K562 (cell line): Measurements from ENCODE around the gene HCCS. TPM values are rescaled to one million over a fixed set of nuclear protein-coding genes. Genes with fewer than 3 reads are reported as not detected.
A peak's percentile ranks its signal among the peaks of the same experiment; 100 is the strongest.

Experiments
- ATAC-seq: fragments of 200-7000 bp; cut with Tn5 transposase; 3 replicates; pipeline ENCODE4 v1.9.1; 2020; ENCODE audit warnings: moderate library complexity
- BruUV-seq: library from RNA; stranded (reverse); fragments of 400-500 nt; replicated peaks from 2 replicates; lab custom pipeline; 2021; lab: Mats Ljungman, UMichigan
- CTCF ChIA-PET: fragments of 300-600 bp; formaldehyde crosslinking; extraction: SDS; loops from one replicate; lab custom pipeline; 2021; ENCODE audit warnings: low intra/inter-chr PET ratio; lab: Yijun Ruan, JAX
- POLR2A ChIA-PET: fragments of 300-600, 350-650 bp; sonication (Branson Sonifier 250); formaldehyde crosslinking; extraction: SDS; loops from one replicate; lab custom pipeline; 2021; ENCODE audit warnings: antibody characterized with exemption, inconsistent platforms; lab: Yijun Ruan, JAX
- DNase-seq, 4 experiments: peaks; one replicate each; pipeline versions ENCODE4 v3.0.0 to v3.0.0-alpha.2; 2011 to 2018; ENCODE audit warnings: low spot score in 3 of 4, mixed read lengths in 3 of 4; ENCODE audit errors: extremely low read depth in 1 of 4
- FAIRE-seq: peaks from 2 replicates; lab custom pipeline; 2011; peaks lifted over from hg19 to GRCh38; lab: Jason Lieb, UNC
- H2AFZ ChIP-seq: 2 replicates; pipeline ENCODE4 v1.6.0; 2011; ENCODE audit warnings: low read depth, low read length, control low read depth, inconsistent platforms
- H3K27ac ChIP-seq: fragments of 200-600 bp; 3 replicates; pipeline ENCODE4 v1.8.0; 2011; ENCODE audit warnings: low read depth, mild to moderate bottlenecking, control low read depth, inconsistent platforms, low read length, moderate library complexity, mixed read lengths; ENCODE audit errors: extremely low read depth
- H3K27me3 ChIP-seq, 2 experiments: fragments of 300-600 bp in 1 of 2; 2 replicates in 1 of 2; 3 replicates in 1 of 2; pipeline versions ENCODE4 v1.6.0 to v1.8.0; 2011; ENCODE audit warnings: inconsistent platforms in 2 of 2, low read length in 2 of 2, mild to moderate bottlenecking in 1 of 2, mixed read lengths in 1 of 2, moderate library complexity in 1 of 2; ENCODE audit not compliant: control insufficient read depth in 2 of 2, insufficient read depth in 2 of 2
- H3K36me3 ChIP-seq: fragments of 300-600 bp; 3 replicates; pipeline ENCODE4 v1.8.0; 2011; ENCODE audit warnings: mild to moderate bottlenecking, low read length, inconsistent platforms; ENCODE audit not compliant: control insufficient read depth, insufficient read depth
- H3K4me1 ChIP-seq, 2 experiments: fragments of 200-600 bp in 1 of 2; replicated peaks in 1 of 2; 2 replicates in 1 of 2; 3 replicates in 1 of 2; pipeline versions ENCODE4 v1.5.1 to v1.8.0; 2011; ENCODE audit warnings: inconsistent platforms in 2 of 2, low read length in 2 of 2, mild to moderate bottlenecking in 1 of 2, mixed read lengths in 1 of 2, moderate library complexity in 1 of 2; ENCODE audit not compliant: control insufficient read depth in 2 of 2, insufficient read depth in 2 of 2
- H3K4me2 ChIP-seq: 2 replicates; pipeline ENCODE4 v1.6.1; 2011; ENCODE audit warnings: low read length, control low read depth, inconsistent platforms, mixed read lengths; ENCODE audit not compliant: insufficient read depth
- H3K4me3 ChIP-seq: fragments of 200-600 bp; sonication (generic), shearing (Covaris generic); 2 replicates; pipeline ENCODE4 v1.5.1; 2016; ENCODE audit warnings: control low read depth, inconsistent platforms
- H3K79me2 ChIP-seq: fragments of 200-600 bp; 3 replicates; pipeline ENCODE4 v1.8.0; 2011; ENCODE audit warnings: low read length, inconsistent platforms; ENCODE audit not compliant: control insufficient read depth, insufficient read depth
- H3K9ac ChIP-seq, 2 experiments: 2 replicates each; pipeline versions ENCODE4 v1.6.0 to v1.6.1; 2011; ENCODE audit warnings: low read depth in 2 of 2, low read length in 2 of 2, control low read depth in 1 of 2, inconsistent platforms in 1 of 2, mild to moderate bottlenecking in 1 of 2, mixed read lengths in 1 of 2; ENCODE audit not compliant: insufficient read depth in 1 of 2
- H3K9me1 ChIP-seq: one replicate; pipeline ENCODE4 v1.6.0; 2011; ENCODE audit warnings: inconsistent platforms, mild to moderate bottlenecking, low read length, moderate library complexity; ENCODE audit not compliant: control insufficient read depth, insufficient read depth
- H3K9me3 ChIP-seq: replicated peaks from 2 replicates; pipeline ENCODE4 v1.5.1; 2011; ENCODE audit warnings: low read depth, low read length, inconsistent platforms; ENCODE audit not compliant: control insufficient read depth, insufficient read depth
- H4K20me1 ChIP-seq: replicated peaks from 2 replicates; pipeline ENCODE4 v1.6.1; 2011; ENCODE audit warnings: low read length, inconsistent platforms, mixed read lengths; ENCODE audit not compliant: control insufficient read depth, insufficient read depth
- CBFB ChIP-seq: sonication (generic); formaldehyde crosslinking; IDR thresholded peaks from 2 replicates; pipeline ENCODE4 v1.4.0; 2020; ENCODE audit warnings: mild to moderate bottlenecking, missing genetic modification reagents
- POLR2G ChIP-seq: fragments of 200-400 bp; formaldehyde crosslinking; IDR thresholded peaks from 2 replicates; pipeline ENCODE4 v1.6.1; 2017; ENCODE audit warnings: low read depth, mild to moderate bottlenecking, antibody characterized with exemption, low read length, moderate library complexity
- WGBS: fragments of 100-300 bp; shearing (Covaris generic); methylation state at CpG from one replicate; pipeline ENCODE4 v1.1.6; 2016; ENCODE audit warnings: low coverage, mixed read lengths; ENCODE audit not compliant: insufficient coverage; ENCODE audit errors: missing lambda C conversion rate; 5-methylcytosine and 5-hydroxymethylcytosine counted together
- in situ Hi-C: fragments of 300-500 bp; cut with MboI; formaldehyde crosslinking; loops from 4 replicates; pipeline ENCODE4 v1.15.0; 2018; ENCODE audit warnings: inconsistent platforms, mixed read lengths
- intact Hi-C: fragments of 100-400 bp; cut with micrococcal nuclease; formaldehyde crosslinking; loops from 2 replicates; pipeline ENCODE4 v1.14.2; 2022
- polyA plus RNA-seq, 8 experiments: library from polyadenylated mRNA; depleted of rRNA in 4 of 8; stranded (reverse) in 5 of 8; unstranded in 3 of 8; fragments of >200 nt; fragmentation: Nextera tagmentation in 2 of 8; fragmentation: Illumina TruSeq in 1 of 8; extraction: Ambion mirVana in 2 of 8; extraction: Trizol in 1 of 8; gene quantifications; 2 replicates each; pipeline versions ENCODE4 v1.2.1 to v1.2.3, GENCODE V29; 2011 to 2014; ENCODE audit warnings: inconsistent platforms in 1 of 8, missing spikeins in 1 of 8
- total RNA-seq, 7 experiments: library from RNA; depleted of rRNA in 6 of 7; stranded (reverse); fragments of >200 nt in 6 of 7; fragmentation: Illumina TruSeq in 2 of 7; extraction: Trizol in 2 of 7; gene quantifications; 2 replicates each; pipeline versions ENCODE4 v1.2.1 to v1.2.3, GENCODE V29; 2011 to 2021; ENCODE audit warnings: low replicate concordance in 1 of 7

The HCCS gene
- total and polyA plus RNA-seq, 9 of the 15 experiments (the other 6 are each of a cell fraction or from before 2014, with no cell fraction given), result 22.9 to 81.5 (median 66.9) TPM

DNA sequence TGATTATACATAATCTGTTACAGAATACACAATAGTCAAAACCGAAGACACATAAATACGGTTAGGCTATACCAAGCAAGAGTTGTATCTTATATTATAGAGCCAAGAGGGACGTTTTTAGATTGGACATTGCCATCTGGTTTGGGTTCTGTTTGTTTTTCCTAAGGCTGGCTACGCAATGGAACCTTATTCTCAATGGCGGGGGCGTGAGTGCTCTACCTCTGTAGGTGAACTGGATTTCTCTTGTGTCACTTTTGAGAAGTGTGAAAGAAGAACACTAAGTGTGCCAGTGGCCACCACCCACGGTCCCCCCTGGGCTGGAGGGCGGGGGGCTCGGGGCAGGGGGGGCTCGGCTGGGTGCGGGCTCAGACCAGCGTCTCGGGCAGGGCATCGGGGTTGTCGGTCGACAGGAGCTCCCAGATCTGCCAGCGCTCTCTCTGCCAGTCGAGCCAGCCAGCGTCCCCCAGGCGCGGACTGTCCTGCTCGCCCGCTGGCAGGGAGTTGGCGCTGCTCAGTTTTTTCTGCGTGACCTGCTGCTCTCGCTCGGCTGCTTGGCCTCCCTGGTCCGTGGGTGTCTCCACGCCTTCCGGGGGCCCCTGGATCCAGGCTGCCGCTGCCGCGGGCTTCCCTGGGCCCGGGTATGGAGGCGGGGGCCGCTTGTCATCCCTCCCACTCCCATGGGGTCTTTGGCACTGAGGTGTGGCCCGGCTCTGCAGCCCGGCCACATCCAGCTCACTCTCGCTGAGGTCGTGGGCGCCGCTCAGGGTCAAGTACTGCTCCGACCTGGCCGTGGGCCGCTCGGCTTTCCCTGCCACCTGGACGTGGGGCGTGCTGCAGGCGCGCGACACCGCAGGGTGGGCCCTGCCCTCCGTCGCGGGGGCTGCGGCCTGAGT is 27.6 kb downstream of the HCCS start:
- Histone ChIP-seq H3K9me3 (no peaks in the 10 kb centered on the region), H3K9me1 (no peaks in the 10 kb centered on the region), H2AFZ (no peak overlapping the region), H3K27ac (no peak overlapping the region), H3K36me3 (peaks cover 36% of the 10 kb centered on the region), H3K4me1 (peaks cover 0 to 14% of the 10 kb centered on the region in 2 experiments; a peak in 2 of 5 replicates), H3K4me2 (no peak overlapping the region), H4K20me1 (no peaks in the 10 kb centered on the region), H3K27me3 (no peaks in the 10 kb centered on the region), H3K9ac (no peak overlapping the region), H3K4me3 (no peak overlapping the region), H3K79me2 (no peaks in the 10 kb centered on the region)
- ATAC-seq (no peak), DNase-seq (no peak), FAIRE-seq (no peak)
- intact Hi-C loops (loop anchor here (5.0 to 10.0 kb wide), 2 partner anchors 264 to 634 kb away; no protein-coding TSS in a partner anchor), in situ Hi-C loops (no loop called here)
- WGBS, result 81% methylated on average over 9 of the region's 56 CpGs
- CTCF ChIA-PET, result interaction anchor here (2.2 kb wide), 1 partner anchor 949 kb away, joined by 18 read pairs; no protein-coding TSS in a partner anchor
- no TSS peak for BruUV-seq
- POLR2A ChIA-PET, result no interaction called here
- TF ChIP-seq CBFB (no peak), POLR2G (peak; percentile 40; the same call in 1 of the 2 replicates)
- TF ChIP-seq, all 486 proteins: peak for 1
